ENCODE results near the gene MAPT.

DNA sequence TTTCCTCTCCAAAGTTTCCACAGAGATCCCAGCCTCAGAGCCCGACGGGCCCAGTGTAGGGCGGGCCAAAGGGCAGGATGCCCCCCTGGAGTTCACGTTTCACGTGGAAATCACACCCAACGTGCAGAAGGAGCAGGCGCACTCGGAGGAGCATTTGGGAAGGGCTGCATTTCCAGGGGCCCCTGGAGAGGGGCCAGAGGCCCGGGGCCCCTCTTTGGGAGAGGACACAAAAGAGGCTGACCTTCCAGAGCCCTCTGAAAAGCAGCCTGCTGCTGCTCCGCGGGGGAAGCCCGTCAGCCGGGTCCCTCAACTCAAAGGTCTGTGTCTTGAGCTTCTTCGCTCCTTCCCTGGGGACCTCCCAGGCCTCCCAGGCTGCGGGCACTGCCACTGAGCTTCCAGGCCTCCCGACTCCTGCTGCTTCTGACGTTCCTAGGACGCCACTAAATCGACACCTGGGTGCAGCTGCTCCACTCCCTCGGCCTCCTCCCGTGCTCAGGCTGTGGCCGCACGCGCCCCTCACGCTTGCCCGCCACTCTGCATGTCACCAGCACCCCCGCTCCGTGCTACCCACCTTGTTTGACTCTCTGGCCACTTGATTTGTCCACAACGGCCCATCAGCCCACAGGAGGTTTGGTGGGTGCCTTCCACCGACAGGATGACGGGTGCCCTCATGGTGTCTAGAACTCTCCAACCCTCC lies 89.4 kb downstream of the MAPT start:
- TF ChIP-seq CTCF (IDR thresholded peaks at IDR 0.05) (no peak), POLR2A (IDR thresholded peaks at IDR 0.05) (no peak), EP300 (IDR thresholded peaks at IDR 0.05; ENCODE audit: low read depth) (no peak), POLR2AphosphoS5 (IDR thresholded peaks at IDR 0.05) (no peak)
